Ascending aorta (tissue), 2 donors: ENCODE results near the gene VGLL3. TPM values are rescaled to one million over a fixed set of nuclear protein-coding genes. Genes with fewer than 3 reads are reported as not detected.

Experiments
- DNase-seq, 2 donors: peaks; one replicate each; pipeline ENCODE4 v3.0.0-alpha.2; 2019; ENCODE audit warnings: low spot score in 2 of 2
- H3K27ac ChIP-seq, 2 donors: fragments of 200-600 bp; sonication (generic); one replicate each; pipeline ENCODE4 v1.5.1; 2016 to 2017; ENCODE audit warnings: mild to moderate bottlenecking in 1 of 2
- H3K27me3 ChIP-seq: fragments of 200-600 bp; sonication (generic); one replicate; pipeline ENCODE4 v1.5.1; 2017
- H3K36me3 ChIP-seq, 2 donors: fragments of 200-600 bp; sonication (generic); one replicate each; pipeline ENCODE4 v1.5.1; 2016
- H3K4me1 ChIP-seq, 2 donors: fragments of 200-600 bp; sonication (generic); one replicate each; pipeline ENCODE4 v1.5.1; 2016 to 2017; ENCODE audit warnings: mild to moderate bottlenecking in 1 of 2
- H3K4me3 ChIP-seq, 2 donors: fragments of 200-600 bp; sonication (generic); one replicate each; pipeline ENCODE4 v1.5.1; 2016 to 2017; ENCODE audit warnings: mild to moderate bottlenecking in 1 of 2
- H3K9me3 ChIP-seq, 2 donors: fragments of 200-600 bp; sonication (generic); one replicate each; pipeline ENCODE4 v1.5.1; 2016
- intact Hi-C: fragments of 100-400 bp; cut with DNase I; formaldehyde crosslinking; loops from one replicate; pipeline ENCODE4 v1.15.1; 2023
- total RNA-seq: library from RNA; depleted of rRNA; stranded (reverse); fragments of >200 nt; gene quantifications from one replicate; pipeline ENCODE4 v1.1.0, GENCODE V29; 2016
- TF ChIP-seq, protein P1 (sequence below), 3 experiments: fragments of 200-600 bp in 2 of 3; fragments of 450-650 bp in 1 of 3; sonication (generic) in 2 of 3; IDR thresholded peaks; one replicate each; pipeline ENCODE4 v1.5.1; 2016 to 2019; ENCODE audit warnings: antibody characterized with exemption in 3 of 3, mild to moderate bottlenecking in 1 of 3, moderate library complexity in 1 of 3

The VGLL3 gene
- total RNA-seq, 1 donor from 2014 or later = 138 TPM

DNA sequence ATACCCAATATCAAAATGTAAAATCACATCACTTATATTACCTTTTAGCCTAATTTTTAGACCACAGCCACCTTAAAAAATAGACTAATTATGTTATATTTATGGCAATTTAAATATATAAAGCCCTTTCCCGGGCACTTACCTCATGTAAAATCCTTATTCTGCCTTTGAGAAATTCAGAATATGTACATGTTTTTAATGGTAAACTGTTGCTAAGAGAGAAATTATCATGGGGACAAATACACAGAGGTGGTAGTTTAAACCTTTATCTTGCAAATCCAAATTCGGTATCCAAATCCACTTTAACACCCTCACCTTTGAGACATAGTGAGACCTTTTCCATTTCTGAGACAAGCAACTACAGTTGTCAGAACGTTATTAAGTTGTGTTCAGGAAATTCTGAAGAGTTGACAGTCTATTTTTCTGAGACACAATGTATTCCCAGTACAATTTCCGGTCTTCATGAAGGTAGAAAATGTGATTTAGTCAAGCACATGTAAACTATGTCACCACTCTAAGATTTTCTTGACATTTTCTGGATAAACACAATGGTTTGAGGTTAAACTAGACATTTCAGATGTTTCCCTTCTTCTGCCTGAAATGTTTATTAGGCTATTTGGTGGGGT is 10.6 kb upstream of the VGLL3 start:
- no peak overlapping the region for H3K4me3 ChIP-seq
- no peak for DNase-seq
- H3K9me3 ChIP-seq = no peaks in the 10 kb centered on the region
- no peaks in the 10 kb centered on the region for H3K4me1 ChIP-seq
- H3K36me3 ChIP-seq = no peaks in the 10 kb centered on the region
- intact Hi-C loops = no loop called here
- no peaks in the 10 kb centered on the region for H3K27me3 ChIP-seq
- no peak overlapping the region for H3K27ac ChIP-seq
- TF ChIP-seq, protein P1, sequence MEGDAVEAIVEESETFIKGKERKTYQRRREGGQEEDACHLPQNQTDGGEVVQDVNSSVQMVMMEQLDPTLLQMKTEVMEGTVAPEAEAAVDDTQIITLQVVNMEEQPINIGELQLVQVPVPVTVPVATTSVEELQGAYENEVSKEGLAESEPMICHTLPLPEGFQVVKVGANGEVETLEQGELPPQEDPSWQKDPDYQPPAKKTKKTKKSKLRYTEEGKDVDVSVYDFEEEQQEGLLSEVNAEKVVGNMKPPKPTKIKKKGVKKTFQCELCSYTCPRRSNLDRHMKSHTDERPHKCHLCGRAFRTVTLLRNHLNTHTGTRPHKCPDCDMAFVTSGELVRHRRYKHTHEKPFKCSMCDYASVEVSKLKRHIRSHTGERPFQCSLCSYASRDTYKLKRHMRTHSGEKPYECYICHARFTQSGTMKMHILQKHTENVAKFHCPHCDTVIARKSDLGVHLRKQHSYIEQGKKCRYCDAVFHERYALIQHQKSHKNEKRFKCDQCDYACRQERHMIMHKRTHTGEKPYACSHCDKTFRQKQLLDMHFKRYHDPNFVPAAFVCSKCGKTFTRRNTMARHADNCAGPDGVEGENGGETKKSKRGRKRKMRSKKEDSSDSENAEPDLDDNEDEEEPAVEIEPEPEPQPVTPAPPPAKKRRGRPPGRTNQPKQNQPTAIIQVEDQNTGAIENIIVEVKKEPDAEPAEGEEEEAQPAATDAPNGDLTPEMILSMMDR (IDR thresholded peaks at IDR 0.05) = no peak

DNA sequence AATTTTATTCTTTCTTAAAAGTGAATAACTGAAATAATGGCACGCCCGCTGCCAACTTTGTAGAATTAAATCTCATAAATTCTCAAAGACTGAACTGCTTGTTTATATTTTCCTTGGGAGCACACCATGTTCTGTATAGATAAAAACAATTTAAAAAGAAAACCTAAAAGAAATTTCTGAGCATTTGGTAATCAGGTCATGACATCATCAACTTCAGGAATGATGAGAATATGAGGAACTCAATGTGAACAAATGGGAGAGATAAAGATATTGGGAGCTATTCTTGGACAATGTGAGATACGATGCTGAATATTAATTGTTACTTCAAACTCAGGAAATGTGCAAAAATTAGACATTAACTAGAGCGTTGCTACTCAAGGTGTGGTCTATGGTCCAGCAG is 10.0 kb upstream of the VGLL3 start:
- H3K27me3 ChIP-seq = no peaks in the 10 kb centered on the region
- no peaks in the 10 kb centered on the region for H3K36me3 ChIP-seq
- H3K9me3 ChIP-seq = no peaks in the 10 kb centered on the region
- no peaks in the 10 kb centered on the region for H3K4me1 ChIP-seq
- no peak overlapping the region for H3K4me3 ChIP-seq
- no peak overlapping the region for H3K27ac ChIP-seq
- TF ChIP-seq, protein P1 (IDR thresholded peaks at IDR 0.05) = no peak
- no peak for DNase-seq
- intact Hi-C loops = no loop called here

DNA sequence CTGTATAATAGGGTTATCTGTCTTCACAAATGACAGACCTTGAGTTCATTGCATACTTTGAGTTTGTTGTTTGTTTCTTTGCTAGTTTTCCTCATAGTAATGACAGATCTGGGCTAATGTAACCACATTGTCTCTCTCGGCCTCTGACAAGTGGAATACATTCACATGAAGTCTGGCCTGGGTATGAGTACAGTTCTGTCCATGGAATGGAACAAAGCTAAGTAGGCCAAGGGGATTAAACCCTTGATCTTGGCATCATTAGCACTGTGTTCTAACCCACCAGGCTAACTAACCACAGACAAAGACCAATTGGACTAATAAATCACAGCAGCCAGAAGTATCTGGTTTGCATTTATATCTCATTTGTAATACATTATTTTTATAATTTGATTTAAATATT is 7.6 kb upstream of the VGLL3 start:
- H3K4me1 ChIP-seq = no peaks in the 10 kb centered on the region
- no peak for DNase-seq
- TF ChIP-seq, protein P1 (IDR thresholded peaks at IDR 0.05) = no peak
- no peak overlapping the region for H3K4me3 ChIP-seq
- H3K36me3 ChIP-seq = no peaks in the 10 kb centered on the region
- H3K9me3 ChIP-seq = no peaks in the 10 kb centered on the region
- H3K27me3 ChIP-seq = no peaks in the 10 kb centered on the region
- intact Hi-C loops = no loop called here
- H3K27ac ChIP-seq = no peak overlapping the region

DNA sequence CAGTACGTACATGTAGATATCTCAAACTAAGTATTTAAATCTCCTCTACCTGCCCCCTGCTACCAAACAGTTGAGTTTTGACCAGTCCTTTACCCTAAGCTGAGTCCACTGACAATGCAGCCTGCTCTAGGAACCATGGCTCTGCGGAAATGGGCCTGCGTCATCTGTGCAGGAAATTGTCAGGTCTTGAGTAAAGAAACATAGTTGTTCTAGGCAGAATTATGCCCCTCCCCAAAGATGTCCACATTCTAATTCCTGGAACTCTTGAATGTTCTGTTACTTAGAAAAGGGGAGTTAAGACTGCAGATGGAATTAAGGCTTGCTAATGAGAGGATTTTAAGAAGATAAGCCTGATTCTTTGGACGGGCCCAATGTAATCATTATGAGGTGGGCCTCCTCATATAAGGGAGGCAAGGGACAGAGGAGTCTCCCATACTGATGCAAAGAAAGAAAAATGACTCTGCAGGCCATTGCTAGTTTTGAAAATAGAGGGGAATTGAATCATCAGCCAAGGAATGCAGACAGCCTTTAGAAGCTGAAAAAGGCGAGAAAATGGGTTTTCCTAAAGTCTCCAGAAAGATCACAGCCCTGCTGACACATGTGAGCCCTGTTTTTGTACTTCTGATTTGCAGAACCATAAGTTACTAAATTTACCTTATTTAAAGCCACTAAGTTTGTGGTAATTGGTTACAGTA is 5.5 kb upstream of the VGLL3 start:
- no peaks in the 10 kb centered on the region for H3K27me3 ChIP-seq
- H3K9me3 ChIP-seq = no peaks in the 10 kb centered on the region
- no peak for DNase-seq
- H3K4me1 ChIP-seq = no peaks in the 10 kb centered on the region
- no peak overlapping the region for H3K4me3 ChIP-seq
- intact Hi-C loops = no loop called here
- TF ChIP-seq, protein P1 (IDR thresholded peaks at IDR 0.05) = no peak
- H3K36me3 ChIP-seq = no peaks in the 10 kb centered on the region
- H3K27ac ChIP-seq = no peak overlapping the region

DNA sequence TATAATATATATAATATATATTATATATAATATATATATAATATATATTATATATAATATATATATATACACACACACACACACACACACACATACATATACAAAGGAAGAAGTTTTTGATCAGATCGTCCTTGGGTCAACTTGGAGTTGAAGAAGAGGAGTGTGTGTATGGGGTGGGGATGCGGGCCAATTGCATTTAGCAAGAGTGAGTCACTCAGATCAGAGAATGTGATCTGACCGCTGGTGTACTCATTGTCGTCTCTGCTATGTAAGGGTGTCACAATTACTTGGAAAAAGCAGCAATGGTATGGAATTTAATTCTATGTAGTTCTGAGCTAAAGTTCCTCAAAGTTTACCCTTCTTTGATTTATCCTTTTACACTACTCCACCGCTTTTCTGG is 4.6 kb upstream of the VGLL3 start:
- H3K27ac ChIP-seq = no peak overlapping the region
- H3K9me3 ChIP-seq = no peaks in the 10 kb centered on the region
- H3K36me3 ChIP-seq = no peaks in the 10 kb centered on the region
- no peaks in the 10 kb centered on the region for H3K4me1 ChIP-seq
- TF ChIP-seq, protein P1 (IDR thresholded peaks at IDR 0.05) = no peak
- no peaks in the 10 kb centered on the region for H3K27me3 ChIP-seq
- DNase-seq = no peak
- H3K4me3 ChIP-seq = no peak overlapping the region
- intact Hi-C loops = no loop called here
